Right lobe of liver (tissue), 4 donors: ENCODE results near the gene TRAF1.

Experiments used
- POLR2A ChIP-seq: fragments of 450-650 bp; IDR thresholded peaks from one replicate; pipeline ENCODE4 v1.6.1; 2017; ENCODE audit warnings: antibody characterized with exemption, mild to moderate bottlenecking
- TF ChIP-seq, protein P1 (sequence below), 4 donors: fragments of 200-600 bp in 3 of 4; fragments of 450-650 bp in 1 of 4; IDR thresholded peaks; one replicate each; pipeline versions ENCODE4 v1.5.1 to v1.8.0; 2016 to 2022; ENCODE audit warnings: antibody characterized with exemption in 4 of 4, mild to moderate bottlenecking in 2 of 4
- donor health status: DM: no; HTN: no; CAD: no.
- donor health status: DM: no; HTN: no; CAD: no.
- donor health status: DM: no; HTN: yes; CAD: no.

GRCh38 chr9:120931231-120932085 lies 4.9 kb upstream of the TRAF1 start:
- TF ChIP-seq, protein P1, sequence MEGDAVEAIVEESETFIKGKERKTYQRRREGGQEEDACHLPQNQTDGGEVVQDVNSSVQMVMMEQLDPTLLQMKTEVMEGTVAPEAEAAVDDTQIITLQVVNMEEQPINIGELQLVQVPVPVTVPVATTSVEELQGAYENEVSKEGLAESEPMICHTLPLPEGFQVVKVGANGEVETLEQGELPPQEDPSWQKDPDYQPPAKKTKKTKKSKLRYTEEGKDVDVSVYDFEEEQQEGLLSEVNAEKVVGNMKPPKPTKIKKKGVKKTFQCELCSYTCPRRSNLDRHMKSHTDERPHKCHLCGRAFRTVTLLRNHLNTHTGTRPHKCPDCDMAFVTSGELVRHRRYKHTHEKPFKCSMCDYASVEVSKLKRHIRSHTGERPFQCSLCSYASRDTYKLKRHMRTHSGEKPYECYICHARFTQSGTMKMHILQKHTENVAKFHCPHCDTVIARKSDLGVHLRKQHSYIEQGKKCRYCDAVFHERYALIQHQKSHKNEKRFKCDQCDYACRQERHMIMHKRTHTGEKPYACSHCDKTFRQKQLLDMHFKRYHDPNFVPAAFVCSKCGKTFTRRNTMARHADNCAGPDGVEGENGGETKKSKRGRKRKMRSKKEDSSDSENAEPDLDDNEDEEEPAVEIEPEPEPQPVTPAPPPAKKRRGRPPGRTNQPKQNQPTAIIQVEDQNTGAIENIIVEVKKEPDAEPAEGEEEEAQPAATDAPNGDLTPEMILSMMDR (IDR thresholded peaks at IDR 0.05), result no peak
- peak; percentile 34 for TF ChIP-seq POLR2A
